ENCODE data around the gene CUL2.
A peak's percentile ranks its signal among the peaks of the same experiment; 100 is the strongest.

GRCh38 chr10:35126530-35127288 is 36.6 kb upstream of the CUL2 start, which contains the start of gene CREM:
- TF ChIP-seq CTCF (IDR thresholded peaks at IDR 0.05) (peak; percentile 82 to 93 (median 84)), POLR2A (IDR thresholded peaks at IDR 0.05) (peak; percentile 100)

All from right lobe of liver (tissue), 4 donors.